ENCODE data around the gene ANO1. TPM values are rescaled to one million over a fixed set of nuclear protein-coding genes. Genes with fewer than 3 reads are reported as not detected.

ANO1 gene
- total RNA-seq, 1 donor from 2014 or later, result 244 TPM

DNA sequence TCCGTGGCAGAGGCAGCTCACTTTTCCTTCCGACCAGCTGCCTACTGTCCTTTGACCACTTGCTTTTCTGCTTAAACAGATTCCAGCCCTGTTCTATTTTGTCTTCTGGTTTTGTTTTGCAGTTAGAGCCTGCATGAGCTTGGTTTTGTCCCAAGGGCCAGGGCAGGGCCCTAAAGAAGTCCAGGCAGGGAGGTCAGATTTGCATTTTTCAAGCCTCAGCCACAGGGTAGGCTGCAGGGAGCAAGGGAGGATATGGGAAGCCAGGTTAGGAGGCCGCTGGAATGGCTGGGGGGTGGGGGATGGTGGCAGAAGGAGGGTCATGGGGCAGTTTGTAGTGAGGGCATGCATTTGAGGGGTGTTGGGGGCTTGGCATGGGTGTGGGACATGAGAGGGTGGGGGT is 148.1 kb downstream of the ANO1 start:
- no peaks in the 10 kb centered on the region for H3K36me3 ChIP-seq
- H3K27me3 ChIP-seq, result no peaks in the 10 kb centered on the region
- H3K9me3 ChIP-seq, result no peaks in the 10 kb centered on the region
- peaks cover 2 to 7% of the 10 kb centered on the region in 2 donors for H3K4me1 ChIP-seq
- TF ChIP-seq, protein P1, sequence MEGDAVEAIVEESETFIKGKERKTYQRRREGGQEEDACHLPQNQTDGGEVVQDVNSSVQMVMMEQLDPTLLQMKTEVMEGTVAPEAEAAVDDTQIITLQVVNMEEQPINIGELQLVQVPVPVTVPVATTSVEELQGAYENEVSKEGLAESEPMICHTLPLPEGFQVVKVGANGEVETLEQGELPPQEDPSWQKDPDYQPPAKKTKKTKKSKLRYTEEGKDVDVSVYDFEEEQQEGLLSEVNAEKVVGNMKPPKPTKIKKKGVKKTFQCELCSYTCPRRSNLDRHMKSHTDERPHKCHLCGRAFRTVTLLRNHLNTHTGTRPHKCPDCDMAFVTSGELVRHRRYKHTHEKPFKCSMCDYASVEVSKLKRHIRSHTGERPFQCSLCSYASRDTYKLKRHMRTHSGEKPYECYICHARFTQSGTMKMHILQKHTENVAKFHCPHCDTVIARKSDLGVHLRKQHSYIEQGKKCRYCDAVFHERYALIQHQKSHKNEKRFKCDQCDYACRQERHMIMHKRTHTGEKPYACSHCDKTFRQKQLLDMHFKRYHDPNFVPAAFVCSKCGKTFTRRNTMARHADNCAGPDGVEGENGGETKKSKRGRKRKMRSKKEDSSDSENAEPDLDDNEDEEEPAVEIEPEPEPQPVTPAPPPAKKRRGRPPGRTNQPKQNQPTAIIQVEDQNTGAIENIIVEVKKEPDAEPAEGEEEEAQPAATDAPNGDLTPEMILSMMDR (IDR thresholded peaks at IDR 0.05), result no peak
- no peak overlapping the region for H3K27ac ChIP-seq
- H3K4me3 ChIP-seq, result no peak overlapping the region
- intact Hi-C loops (cut with DNase I), result no loop called here
- DNase-seq (ENCODE audit: low spot score in 2 of 2), result no peak

DNA sequence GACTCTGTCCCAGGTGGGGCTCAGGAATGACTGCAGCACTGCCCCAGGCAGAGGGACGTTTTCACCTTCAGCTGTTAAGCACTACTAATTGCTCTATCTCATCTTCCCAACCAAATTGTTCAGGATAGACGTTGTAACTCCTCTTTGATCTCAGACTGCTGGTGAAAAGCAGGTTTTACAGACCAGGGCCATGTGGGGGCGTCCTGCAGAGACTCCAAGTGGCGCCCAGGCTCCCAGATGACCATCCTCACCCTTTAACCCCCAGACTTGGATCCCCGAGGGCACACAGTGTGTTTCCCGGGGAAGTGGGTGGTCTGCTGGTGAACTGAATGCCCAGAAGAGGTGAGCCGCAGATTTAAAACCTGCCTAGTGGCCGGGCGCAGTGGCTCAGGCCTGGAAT is 148.8 kb downstream of the ANO1 start:
- no peak overlapping the region for H3K4me3 ChIP-seq
- TF ChIP-seq, protein P1 (IDR thresholded peaks at IDR 0.05), result no peak
- H3K36me3 ChIP-seq, result no peaks in the 10 kb centered on the region
- H3K27ac ChIP-seq, result no peak overlapping the region
- H3K4me1 ChIP-seq, result peaks cover 2 to 11% of the 10 kb centered on the region in 2 donors
- H3K27me3 ChIP-seq, result no peaks in the 10 kb centered on the region
- intact Hi-C loops (cut with DNase I), result no loop called here
- no peaks in the 10 kb centered on the region for H3K9me3 ChIP-seq
- DNase-seq (ENCODE audit: low spot score in 2 of 2), result no peak

DNA sequence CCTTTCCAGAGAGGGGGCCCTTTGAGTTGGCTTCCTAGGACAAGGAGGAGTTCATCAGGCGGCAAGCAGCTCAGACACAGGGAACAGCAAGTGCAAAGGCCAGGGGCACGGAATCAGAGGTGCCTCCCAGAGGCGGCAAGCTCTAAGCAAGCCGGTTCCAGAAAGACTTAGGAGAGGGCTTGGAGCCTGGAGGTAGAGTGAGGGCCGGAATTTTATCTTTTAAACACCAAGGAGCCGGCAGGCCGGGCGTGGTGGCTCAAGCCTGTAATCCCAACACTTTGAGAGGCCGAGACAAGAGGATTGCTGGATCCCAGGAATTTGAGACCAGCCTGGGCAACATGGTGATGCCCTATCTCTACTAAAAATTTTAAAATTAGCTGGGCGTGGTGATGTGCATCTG is 151.6 kb downstream of the ANO1 start:
- Histone ChIP-seq H3K9me3 (no peaks in the 10 kb centered on the region), H3K27ac (peak overlapping the region in 1 of 2 donors; percentile 30), H3K27me3 (no peaks in the 10 kb centered on the region), H3K4me3 (no peak overlapping the region), H3K4me1 (peaks cover 2 to 11% of the 10 kb centered on the region in 2 donors), H3K36me3 (no peaks in the 10 kb centered on the region)
- DNase-seq (ENCODE audit: low spot score in 2 of 2), result no peak
- intact Hi-C loops (cut with DNase I), result no loop called here
- TF ChIP-seq, protein P1 (IDR thresholded peaks at IDR 0.05), result no peak

DNA sequence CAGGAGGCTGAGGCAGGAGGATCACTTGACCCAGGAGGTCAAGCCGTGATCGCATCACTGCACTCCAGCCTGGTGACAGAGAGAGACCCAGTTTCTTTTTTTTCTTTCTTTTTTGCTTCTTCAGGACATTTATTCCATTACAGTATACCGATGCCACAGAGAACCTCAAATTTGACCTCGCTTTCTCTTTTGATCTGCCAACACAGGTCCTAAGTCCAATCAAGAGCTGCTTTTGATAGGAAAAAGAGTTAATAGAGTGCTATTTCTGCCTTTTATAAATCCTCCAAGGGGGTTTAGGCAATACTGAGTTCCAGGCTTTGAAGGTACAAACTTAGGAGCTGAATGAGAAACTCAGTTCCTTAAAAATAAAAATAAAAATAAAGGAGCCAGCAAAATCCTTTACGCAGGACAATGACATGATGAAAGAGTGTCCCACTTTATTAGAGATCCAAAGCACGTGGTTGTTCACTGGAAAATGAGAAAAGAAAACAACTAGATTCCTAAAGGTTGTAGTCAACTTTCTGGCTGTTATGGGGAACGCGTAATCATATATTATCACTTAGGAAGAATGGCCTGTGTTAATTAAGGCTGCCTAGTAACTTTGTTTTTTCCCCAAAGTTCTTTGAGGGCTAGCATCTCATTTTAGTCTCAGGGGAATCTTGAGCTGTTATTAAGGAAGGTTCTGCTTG is 152.2 kb downstream of the ANO1 start:
- H3K27ac ChIP-seq, result peak overlapping the region; percentile 70 to 76
- intact Hi-C loops (cut with DNase I), result no loop called here

DNA sequence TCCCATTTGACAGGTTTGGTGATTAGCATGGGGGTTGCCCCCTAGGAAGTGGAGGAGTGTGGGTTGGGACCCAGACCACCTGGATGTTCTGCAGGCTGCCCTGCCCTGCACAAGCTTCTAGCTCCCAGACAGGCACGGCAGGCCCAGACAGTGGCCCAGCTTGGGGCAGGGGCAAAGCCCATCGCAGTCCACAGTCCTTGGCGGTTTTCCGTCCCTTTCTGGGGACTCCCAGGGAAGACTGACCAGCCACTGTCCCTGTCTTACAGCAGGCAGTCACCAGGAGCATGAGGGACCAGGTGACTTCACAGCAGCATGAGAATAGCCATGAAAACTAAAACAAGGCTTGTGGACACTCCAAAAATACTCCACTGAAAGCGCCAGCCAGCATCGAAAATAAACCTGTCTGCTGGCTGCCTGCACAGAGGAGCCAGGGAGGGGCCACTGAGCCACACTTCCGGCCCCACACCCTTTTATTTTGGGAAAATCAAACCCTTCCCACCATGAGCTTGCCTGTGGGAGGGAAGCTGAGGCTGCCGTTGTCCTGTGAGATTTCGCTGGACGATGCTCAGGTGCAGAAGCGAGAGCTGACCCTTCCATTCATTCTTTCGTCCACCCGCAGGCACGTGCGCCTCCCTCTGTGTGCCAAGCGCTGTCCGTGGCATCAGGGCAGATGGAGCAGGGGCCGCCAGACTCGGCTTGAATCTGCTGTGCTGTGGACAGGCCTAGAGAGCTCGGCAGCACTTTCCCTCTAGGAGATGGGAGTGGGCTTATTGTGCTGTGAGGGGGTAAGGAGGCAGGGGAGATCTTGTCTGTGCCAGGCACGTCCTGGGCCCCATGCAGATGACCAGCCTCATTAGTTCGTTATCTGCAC is 153.0 kb downstream of the ANO1 start:
- Histone ChIP-seq H3K27ac (peak overlapping the region; percentile 70 to 76), H3K27me3 (no peaks in the 10 kb centered on the region), H3K4me3 (peak overlapping the region in 1 of 2 donors; percentile 37), H3K36me3 (no peaks in the 10 kb centered on the region), H3K9me3 (no peaks in the 10 kb centered on the region), H3K4me1 (peaks cover 2 to 11% of the 10 kb centered on the region in 2 donors)
- DNase-seq (ENCODE audit: low spot score in 2 of 2), result no peak
- TF ChIP-seq, protein P1 (IDR thresholded peaks at IDR 0.05), result no peak
- intact Hi-C loops (cut with DNase I), result no loop called here

More for the DNA sequence above, 152.2 kb downstream of the ANO1 start:
- H3K36me3 ChIP-seq, result no peaks in the 10 kb centered on the region
- H3K9me3 ChIP-seq, result no peaks in the 10 kb centered on the region
- TF ChIP-seq, protein P1 (IDR thresholded peaks at IDR 0.05), result no peak
- DNase-seq (ENCODE audit: low spot score in 2 of 2), result no peak
- H3K27me3 ChIP-seq, result no peaks in the 10 kb centered on the region
- peaks cover 2 to 11% of the 10 kb centered on the region in 2 donors for H3K4me1 ChIP-seq
- peak overlapping the region in 1 of 2 donors; percentile 37 for H3K4me3 ChIP-seq

Data from ascending aorta (tissue), 2 donors.